AG09319 (cell line): ENCODE results near the gene OXLD1.

Experiments used
- DNase-seq: peaks from one replicate; pipeline ENCODE4 v3.0.0-alpha.2; 2010; ENCODE audit warnings: low read depth; ENCODE audit errors: extremely low read depth
- TF ChIP-seq, protein P1 (sequence below): IDR thresholded peaks from 2 replicates; pipeline ENCODE4 v1.5.1; 2011; ENCODE audit warnings: low read depth, mild to moderate bottlenecking, inconsistent platforms, low read length, moderate library complexity

The OXLD1 gene

DNA sequence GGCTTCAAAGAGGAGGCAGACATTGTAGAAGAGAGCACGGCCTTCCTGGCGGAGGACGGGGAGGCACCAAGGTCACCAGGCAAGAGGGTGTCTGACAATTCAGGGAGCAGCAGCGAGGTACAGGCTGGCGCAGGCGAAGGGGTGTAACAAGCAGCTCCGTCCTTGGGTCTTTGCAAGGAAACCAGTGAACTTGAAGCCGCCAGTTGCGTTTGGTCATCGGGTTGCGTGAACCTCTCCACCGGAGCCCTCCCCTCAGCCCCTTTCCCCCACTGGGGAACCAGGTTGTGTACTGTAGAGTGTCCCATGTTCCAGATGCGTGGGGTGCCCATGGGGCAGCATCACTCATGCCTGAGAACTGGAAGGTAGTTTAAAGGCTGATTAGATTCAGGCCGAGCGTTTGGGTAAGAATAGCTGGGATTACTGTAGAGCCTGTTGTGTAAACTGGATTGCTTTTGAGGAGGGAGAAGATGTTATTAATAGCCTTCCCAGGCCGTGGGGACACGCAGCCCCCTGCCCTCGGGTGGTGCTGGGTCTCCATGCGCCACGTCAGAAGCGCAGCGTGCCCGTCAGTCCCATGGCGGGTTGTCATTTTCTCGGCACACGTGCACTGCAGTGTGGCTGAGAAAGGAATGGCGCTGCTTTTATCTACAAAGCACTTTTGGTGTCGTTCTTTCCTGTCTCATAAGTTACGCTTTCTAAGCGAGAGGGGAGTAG, 39.3 kb upstream of the OXLD1 start:
- TF ChIP-seq, protein P1, sequence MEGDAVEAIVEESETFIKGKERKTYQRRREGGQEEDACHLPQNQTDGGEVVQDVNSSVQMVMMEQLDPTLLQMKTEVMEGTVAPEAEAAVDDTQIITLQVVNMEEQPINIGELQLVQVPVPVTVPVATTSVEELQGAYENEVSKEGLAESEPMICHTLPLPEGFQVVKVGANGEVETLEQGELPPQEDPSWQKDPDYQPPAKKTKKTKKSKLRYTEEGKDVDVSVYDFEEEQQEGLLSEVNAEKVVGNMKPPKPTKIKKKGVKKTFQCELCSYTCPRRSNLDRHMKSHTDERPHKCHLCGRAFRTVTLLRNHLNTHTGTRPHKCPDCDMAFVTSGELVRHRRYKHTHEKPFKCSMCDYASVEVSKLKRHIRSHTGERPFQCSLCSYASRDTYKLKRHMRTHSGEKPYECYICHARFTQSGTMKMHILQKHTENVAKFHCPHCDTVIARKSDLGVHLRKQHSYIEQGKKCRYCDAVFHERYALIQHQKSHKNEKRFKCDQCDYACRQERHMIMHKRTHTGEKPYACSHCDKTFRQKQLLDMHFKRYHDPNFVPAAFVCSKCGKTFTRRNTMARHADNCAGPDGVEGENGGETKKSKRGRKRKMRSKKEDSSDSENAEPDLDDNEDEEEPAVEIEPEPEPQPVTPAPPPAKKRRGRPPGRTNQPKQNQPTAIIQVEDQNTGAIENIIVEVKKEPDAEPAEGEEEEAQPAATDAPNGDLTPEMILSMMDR: no peak
- DNase-seq: no peak

DNA sequence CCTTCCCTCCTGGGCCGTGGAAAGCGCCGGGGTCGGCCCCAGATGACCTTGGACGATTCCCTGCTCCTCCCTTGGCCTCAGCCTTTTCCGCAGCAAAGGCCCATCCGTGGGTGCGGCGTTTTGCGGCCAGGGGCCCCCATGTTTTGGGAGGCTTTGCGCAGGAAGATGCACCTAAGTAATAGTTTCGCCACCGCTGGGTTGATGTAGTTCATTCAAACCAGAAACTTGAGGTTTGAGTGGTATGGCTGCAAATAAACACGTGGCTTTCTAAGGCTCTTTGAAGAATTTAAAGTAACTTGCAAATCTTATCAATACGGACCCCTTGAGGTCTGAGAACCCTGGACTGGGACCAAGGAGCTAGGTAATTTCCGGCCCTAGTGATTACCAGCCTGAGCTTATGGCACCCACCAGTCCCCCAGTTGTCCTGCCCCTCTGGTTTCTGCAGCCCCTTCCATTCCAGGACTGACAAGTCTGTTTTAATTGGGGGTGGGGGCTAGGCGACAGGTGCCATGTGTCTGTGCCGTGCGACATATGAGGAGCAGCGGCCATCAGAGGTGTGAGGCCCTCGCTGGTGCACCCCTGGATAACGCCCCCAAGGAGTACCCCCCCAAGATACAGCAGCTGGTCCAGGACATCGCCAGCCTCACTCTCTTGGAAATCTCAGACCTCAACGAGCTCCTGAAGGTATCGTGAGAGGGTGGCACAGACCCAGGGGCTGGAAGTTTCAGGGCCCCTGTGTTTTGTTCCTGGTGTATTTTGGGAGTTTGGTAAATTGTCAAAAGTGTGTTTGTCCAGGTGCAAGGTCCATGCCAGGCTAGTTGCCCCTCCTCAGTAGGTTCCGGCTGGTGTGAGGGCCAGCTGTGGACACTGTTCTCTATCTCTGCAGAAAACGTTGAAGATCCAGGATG, 37.6 kb upstream of the OXLD1 start:
- no peak for DNase-seq
- TF ChIP-seq, protein P1: no peak

DNA sequence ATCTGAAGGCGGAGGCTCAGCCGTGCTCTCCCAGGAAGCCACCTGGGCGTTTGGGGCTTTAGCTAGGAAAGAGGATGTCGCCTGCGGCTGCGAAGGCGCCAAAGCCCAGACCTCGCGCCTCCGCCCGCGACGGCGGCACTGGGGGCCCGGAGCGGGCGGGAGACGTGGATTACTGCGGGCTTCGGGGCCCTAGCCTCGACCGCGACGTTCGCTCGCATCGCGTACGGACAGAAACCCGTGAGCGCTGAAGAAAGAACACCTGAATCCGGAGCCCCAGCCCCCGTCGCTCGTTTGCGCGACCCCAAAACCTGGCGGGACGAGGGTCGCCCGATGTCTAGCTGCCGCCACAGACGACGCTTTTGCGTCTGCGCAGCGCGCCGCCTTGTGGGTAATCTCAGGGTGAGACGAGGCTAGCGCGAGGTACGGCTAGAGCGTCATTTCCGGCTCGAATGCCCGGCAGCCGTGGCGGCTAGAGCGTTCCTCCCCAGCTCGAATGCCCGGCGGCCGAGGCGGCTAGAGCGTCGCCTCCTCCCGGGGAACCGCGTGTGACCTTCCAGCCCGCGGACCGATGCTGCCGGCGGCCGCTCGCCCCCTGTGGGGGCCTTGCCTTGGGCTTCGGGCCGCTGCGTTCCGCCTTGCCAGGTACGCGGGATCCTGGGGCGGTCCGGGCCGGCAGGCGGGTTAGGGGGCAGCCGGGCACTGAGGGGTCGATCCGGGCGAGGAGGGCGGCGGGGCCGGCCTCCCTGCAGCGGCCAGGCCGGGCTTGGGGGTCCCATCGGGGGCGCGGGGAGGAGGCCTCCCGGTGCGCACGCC, 36.7 kb upstream of the OXLD1 start, which contains the start of gene MRPL12:
Gene MRPL12 (plus strand): TSS at position 434 of the 813 bp plus-strand sequence. CDS start 135 bp downstream, at position 569.
- peak; percentile 73 for DNase-seq
- TF ChIP-seq, protein P1: no peak

DNA sequence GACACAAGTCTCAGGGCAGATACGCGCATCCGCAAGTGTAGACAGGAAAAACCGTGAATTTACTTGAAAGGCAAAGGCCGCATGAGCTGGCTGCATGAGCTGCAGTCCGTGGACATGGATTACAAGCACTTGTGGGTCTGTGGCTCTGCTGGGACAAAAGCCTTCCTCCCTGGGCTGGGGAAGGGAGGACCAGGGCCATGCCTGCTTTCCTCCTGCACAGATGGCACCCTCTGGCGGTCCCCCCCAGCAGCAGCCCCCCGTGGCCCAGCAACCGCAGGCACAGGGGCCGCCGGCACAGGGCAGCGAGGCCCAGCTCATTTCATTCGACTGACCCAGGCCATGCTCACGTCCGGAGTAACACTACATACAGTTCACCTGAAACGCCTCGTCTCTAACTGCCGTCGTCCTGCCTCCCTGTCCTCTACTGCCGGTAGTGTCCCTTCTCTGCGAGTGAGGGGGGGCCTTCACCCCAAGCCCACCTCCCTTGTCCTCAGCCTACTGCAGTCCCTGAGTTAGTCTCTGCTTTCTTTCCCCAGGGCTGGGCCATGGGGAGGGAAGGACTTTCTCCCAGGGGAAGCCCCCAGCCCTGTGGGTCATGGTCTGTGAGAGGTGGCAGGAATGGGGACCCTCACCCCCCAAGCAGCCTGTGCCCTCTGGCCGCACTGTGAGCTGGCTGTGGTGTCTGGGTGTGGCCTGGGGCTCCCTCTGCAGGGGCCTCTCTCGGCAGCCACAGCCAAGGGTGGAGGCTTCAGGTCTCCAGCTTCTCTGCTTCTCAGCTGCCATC, 35.1 kb upstream of the OXLD1 start:
- DNase-seq: no peak

DNA sequence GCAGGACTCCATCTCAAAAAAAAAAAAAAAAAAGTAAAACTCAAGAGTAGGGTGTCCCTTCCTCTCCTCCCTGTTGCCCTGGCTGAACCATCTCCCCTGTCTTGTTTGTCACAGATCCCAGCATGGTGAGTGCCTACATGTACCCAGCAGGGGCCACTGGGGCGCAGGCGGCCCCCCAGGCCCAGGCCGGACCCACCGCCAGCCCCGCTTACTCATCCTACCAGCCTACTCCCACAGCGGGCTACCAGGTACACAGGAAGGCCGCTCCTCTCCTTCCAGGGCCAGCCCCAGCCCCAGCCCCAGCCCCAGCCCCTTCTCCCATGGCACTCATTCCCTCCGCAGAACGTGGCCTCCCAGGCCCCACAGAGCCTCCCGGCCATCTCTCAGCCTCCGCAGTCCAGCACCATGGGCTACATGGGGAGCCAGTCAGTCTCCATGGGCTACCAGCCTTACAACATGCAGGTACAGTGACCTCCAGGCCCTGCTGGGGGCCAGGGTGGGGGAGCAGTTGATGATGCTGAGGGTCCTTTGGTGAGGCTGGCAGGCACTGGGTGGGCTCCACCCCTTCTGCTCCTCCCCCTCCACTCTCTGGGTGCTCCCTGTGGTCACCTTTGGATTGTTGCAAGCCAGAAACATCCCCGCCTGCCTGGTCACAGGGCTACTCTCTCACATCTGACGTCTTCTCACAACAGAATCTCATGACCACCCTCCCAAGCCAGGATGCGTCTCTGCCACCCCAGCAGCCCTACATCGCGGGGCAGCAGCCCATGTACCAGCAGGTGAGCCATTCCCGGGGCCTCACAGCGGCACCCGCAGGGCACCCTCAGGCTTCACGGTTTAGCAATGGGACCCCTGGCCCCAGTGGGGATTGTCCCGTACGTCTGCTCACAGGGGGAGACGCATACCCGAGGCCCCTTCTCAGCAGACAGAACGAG, 34.2 kb upstream of the OXLD1 start:
- DNase-seq: no peak
- TF ChIP-seq, protein P1: no peak

More for the DNA sequence above, 35.1 kb upstream of the OXLD1 start:
- TF ChIP-seq, protein P1: no peak
